DND-41 (cell line): Measurements from ENCODE around the gene EVX1.

Experiments used
- ATAC-seq: fragments of 200-7000 bp; cut with Tn5 transposase; 3 replicates; pipeline ENCODE4 v1.9.1; 2021; ENCODE audit warnings: low read depth; ENCODE audit not compliant: insufficient read depth
- DNase-seq: peaks from one replicate; pipeline ENCODE4 v3.0.0-alpha.2; 2020
- H2AFZ ChIP-seq: 2 replicates; pipeline ENCODE4 v1.6.0; 2012; ENCODE audit warnings: low read depth, low read length
- H3K27ac ChIP-seq: 2 replicates; pipeline ENCODE4 v1.5.1; 2012; ENCODE audit warnings: low read length, inconsistent platforms
- H3K27me3 ChIP-seq: fragments of 200-600 bp; sonication (generic); 2 replicates; pipeline ENCODE4 v1.6.0; 2012; ENCODE audit warnings: low read length, mild to moderate bottlenecking, inconsistent platforms; ENCODE audit not compliant: insufficient read depth, poor library complexity
- H3K36me3 ChIP-seq: 2 replicates; pipeline ENCODE4 v1.5.1; 2012; ENCODE audit warnings: low read length, inconsistent platforms; ENCODE audit not compliant: insufficient read depth
- H3K4me1 ChIP-seq: 2 replicates; pipeline ENCODE4 v1.5.1; 2012; ENCODE audit warnings: mild to moderate bottlenecking, low read length; ENCODE audit not compliant: insufficient read depth
- H3K4me2 ChIP-seq: 2 replicates; pipeline ENCODE4 v1.6.0; 2012; ENCODE audit warnings: mild to moderate bottlenecking, moderate library complexity, low read length, inconsistent platforms; ENCODE audit not compliant: insufficient read depth
- H3K4me3 ChIP-seq, 2 experiments: fragments of 200-600 bp in 1 of 2; shearing (Covaris generic) in 1 of 2; 2 replicates each; pipeline ENCODE4 v1.5.1; 2012 to 2016; ENCODE audit warnings: inconsistent platforms in 2 of 2, low read length in 2 of 2, mild to moderate bottlenecking in 2 of 2, low read depth in 1 of 2, moderate library complexity in 1 of 2
- H3K79me2 ChIP-seq: 2 replicates; pipeline ENCODE4 v1.6.0; 2012; ENCODE audit warnings: low read length, inconsistent platforms; ENCODE audit not compliant: insufficient read depth
- H3K9ac ChIP-seq: 2 replicates; pipeline ENCODE4 v1.6.0; 2012; ENCODE audit warnings: low read depth, mild to moderate bottlenecking, inconsistent platforms, low read length, moderate library complexity
- H3K9me3 ChIP-seq: 2 replicates; pipeline ENCODE4 v1.5.1; 2012; ENCODE audit warnings: low read length, moderate library complexity, mild to moderate bottlenecking, inconsistent platforms; ENCODE audit not compliant: insufficient read depth, severe bottlenecking
- H4K20me1 ChIP-seq: 2 replicates; pipeline ENCODE4 v1.6.0; 2012; ENCODE audit warnings: low read length; ENCODE audit not compliant: insufficient read depth
- EZH2 ChIP-seq: IDR thresholded peaks from 3 replicates; pipeline ENCODE4 v1.6.1; 2012; ENCODE audit warnings: borderline replicate concordance, low read depth, mild to moderate bottlenecking, moderate library complexity, low read length, inconsistent platforms; ENCODE audit not compliant: severe bottlenecking
- TF ChIP-seq, protein P1 (sequence below): IDR thresholded peaks from 2 replicates; pipeline ENCODE4 v1.5.1; 2012; ENCODE audit warnings: borderline replicate concordance, low read length, moderate library complexity, mild to moderate bottlenecking; ENCODE audit not compliant: poor library complexity, severe bottlenecking; ENCODE audit errors: extremely low read depth

The EVX1 gene

DNA sequence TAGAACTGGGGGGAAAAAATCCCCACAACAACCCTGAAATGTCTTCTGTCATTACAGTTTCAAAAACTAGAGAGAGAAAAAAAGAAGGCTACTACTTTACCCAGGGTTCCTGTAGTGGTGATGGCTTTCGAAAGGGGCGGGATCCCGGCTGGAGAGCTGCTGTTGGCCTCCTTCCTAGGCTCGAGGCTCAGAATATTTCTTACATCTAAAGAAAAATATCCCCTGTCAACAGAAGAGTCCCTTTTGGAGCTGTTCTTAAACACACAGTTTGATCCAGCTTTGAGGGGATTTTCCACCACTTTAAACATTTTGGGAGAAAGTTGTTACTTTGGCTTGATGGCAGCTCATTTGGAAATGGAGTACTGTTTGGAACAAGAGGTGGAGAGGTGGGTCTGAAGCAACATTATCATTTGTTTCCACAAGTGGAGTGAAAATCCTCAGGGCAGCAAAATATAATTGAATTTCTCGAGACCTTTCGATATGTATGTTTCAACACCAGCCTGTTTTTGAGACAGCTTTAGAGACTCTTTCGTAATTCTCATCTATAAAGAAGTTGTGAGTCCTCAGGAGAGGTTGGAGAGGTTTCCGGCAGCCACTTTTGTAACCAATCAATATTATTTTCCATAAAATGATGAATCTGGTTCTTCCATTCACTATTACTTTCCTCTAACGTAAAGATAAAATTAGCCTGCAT is 47.8 kb upstream of the EVX1 start:
- no peaks in the 10 kb centered on the region for H3K36me3 ChIP-seq
- H3K27ac ChIP-seq = no peak overlapping the region
- ATAC-seq = no peak
- H3K27me3 ChIP-seq = peaks cover 12% of the 10 kb centered on the region
- H3K4me3 ChIP-seq = no peak overlapping the region
- no peak for TF ChIP-seq EZH2
- TF ChIP-seq, protein P1, sequence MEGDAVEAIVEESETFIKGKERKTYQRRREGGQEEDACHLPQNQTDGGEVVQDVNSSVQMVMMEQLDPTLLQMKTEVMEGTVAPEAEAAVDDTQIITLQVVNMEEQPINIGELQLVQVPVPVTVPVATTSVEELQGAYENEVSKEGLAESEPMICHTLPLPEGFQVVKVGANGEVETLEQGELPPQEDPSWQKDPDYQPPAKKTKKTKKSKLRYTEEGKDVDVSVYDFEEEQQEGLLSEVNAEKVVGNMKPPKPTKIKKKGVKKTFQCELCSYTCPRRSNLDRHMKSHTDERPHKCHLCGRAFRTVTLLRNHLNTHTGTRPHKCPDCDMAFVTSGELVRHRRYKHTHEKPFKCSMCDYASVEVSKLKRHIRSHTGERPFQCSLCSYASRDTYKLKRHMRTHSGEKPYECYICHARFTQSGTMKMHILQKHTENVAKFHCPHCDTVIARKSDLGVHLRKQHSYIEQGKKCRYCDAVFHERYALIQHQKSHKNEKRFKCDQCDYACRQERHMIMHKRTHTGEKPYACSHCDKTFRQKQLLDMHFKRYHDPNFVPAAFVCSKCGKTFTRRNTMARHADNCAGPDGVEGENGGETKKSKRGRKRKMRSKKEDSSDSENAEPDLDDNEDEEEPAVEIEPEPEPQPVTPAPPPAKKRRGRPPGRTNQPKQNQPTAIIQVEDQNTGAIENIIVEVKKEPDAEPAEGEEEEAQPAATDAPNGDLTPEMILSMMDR = no peak
- no peak overlapping the region for H3K9ac ChIP-seq
- H4K20me1 ChIP-seq = no peaks in the 10 kb centered on the region
- H2AFZ ChIP-seq = no peak overlapping the region
- H3K4me1 ChIP-seq = peaks cover 25% of the 10 kb centered on the region
- no peak for DNase-seq
- H3K79me2 ChIP-seq = no peaks in the 10 kb centered on the region
- no peak overlapping the region for H3K4me2 ChIP-seq
- no peaks in the 10 kb centered on the region for H3K9me3 ChIP-seq

DNA sequence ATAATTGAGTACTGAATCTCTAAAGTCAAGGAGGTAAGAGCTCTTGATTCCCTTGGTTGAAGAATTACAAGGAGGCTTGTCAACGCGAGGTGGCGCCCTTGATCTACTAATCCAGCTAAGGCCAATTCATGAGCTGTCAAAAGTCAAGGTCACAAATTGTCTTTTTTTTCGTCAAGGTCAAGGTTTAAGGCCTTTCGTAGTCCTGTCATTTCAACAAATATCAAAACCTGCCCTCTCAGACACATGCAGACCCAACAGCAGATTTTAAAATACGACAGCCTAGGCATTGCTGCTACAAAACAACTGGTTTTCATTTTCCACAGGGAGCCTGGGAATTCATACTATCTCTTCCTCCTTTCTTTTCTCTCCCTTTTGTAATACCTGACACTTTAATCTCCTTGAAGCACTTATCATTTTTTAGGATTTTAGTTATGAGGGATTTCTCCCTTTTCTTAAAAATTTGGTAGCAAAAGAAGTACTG is 46.3 kb upstream of the EVX1 start:
- Histone ChIP-seq H3K36me3 (no peaks in the 10 kb centered on the region), H3K27ac (no peak overlapping the region), H3K27me3 (peaks cover 17% of the 10 kb centered on the region), H2AFZ (no peak overlapping the region), H3K79me2 (no peaks in the 10 kb centered on the region), H3K9me3 (no peaks in the 10 kb centered on the region), H4K20me1 (no peaks in the 10 kb centered on the region), H3K4me3 (no peak overlapping the region), H3K4me2 (peak overlapping the region; percentile 60), H3K4me1 (peaks cover 34% of the 10 kb centered on the region), H3K9ac (no peak overlapping the region)
- ATAC-seq (no peak), DNase-seq (peak; percentile 80)
- TF ChIP-seq, protein P1 = peak; percentile 88
- TF ChIP-seq EZH2 = no peak

DNA sequence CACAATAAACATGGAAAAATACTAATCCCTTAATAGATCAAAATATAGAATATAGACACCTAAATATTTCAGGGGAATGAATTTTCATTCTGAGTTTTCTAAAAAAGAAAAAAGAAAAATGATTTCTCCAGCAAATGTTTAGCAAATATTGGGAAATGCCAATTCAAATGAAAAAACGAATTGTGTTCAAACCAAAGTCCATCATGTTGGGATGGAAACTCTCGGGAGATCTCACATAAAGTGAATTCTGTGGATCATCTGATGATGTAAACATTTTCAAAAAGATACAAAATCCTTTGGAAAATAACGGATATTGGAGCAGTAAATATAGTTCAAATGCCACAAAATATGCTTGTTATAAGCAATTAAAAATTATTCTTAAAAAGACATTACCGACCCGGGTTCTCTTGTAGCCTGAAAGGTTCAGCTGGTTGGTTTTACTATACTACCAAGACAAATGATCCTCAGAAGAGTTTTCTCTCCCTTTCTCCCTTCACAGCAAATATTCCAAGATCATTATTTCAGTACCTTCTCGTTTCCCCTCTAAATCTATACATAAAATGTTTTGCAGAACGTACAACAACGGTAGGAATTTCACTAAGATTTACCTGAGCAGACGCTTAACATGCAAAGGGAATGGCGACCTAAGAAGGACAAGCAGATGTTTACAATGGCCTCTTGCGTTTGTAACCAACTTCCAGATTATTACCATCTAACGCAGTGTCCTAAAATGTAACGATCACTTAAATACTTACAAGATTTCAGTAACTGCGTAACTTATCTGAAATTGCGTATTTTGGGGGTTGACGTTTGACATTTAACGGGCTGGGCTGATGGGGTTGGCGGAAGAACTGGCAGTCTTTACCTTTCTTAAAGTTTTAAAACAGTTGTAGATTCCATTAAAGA is 45.2 kb upstream of the EVX1 start:
- ATAC-seq (no peak), DNase-seq (no peak)
- Histone ChIP-seq H3K27ac (no peak overlapping the region), H3K4me3 (no peak overlapping the region), H4K20me1 (no peaks in the 10 kb centered on the region), H3K79me2 (no peaks in the 10 kb centered on the region), H3K9me3 (no peaks in the 10 kb centered on the region), H3K9ac (no peak overlapping the region), H3K36me3 (no peaks in the 10 kb centered on the region), H3K4me2 (no peak overlapping the region), H2AFZ (no peak overlapping the region), H3K27me3 (peaks cover 17% of the 10 kb centered on the region), H3K4me1 (peaks cover 34% of the 10 kb centered on the region)
- TF ChIP-seq, protein P1 = no peak
- TF ChIP-seq EZH2 = no peak
